Right atrium auricular region (tissue), 2 donors: ENCODE data around the gene GADD45B. TPM values are rescaled to one million over a fixed set of nuclear protein-coding genes. Genes with fewer than 3 reads are reported as not detected.

Source experiments
- DNase-seq: peaks from one replicate; pipeline ENCODE4 v3.0.0-alpha.2; 2019; ENCODE audit warnings: low spot score
- H3K27ac ChIP-seq, 2 donors: fragments of 200-600 bp; sonication (generic); 1 replicate in 1 of 2; 2 replicates in 1 of 2; pipeline ENCODE4 v1.5.1; 2016 to 2019
- H3K27me3 ChIP-seq, 2 donors: fragments of 200-600 bp; sonication (generic); one replicate each; pipeline versions ENCODE4 v1.5.1 to v1.6.0; 2017 to 2019
- H3K36me3 ChIP-seq: fragments of 200-600 bp; sonication (generic); one replicate; pipeline ENCODE4 v1.5.1; 2016
- H3K4me1 ChIP-seq, 2 donors: fragments of 200-600 bp; sonication (generic); one replicate each; pipeline versions ENCODE4 v1.5.1 to v1.6.0; 2017 to 2019
- H3K4me3 ChIP-seq, 2 donors: fragments of 200-600 bp; sonication (generic); 1 replicate in 1 of 2; 2 replicates in 1 of 2; pipeline ENCODE4 v1.5.1; 2017 to 2019; ENCODE audit warnings: mild to moderate bottlenecking in 1 of 2, moderate library complexity in 1 of 2
- H3K9me3 ChIP-seq, 2 donors: fragments of 200-600 bp; sonication (generic); one replicate each; pipeline ENCODE4 v1.5.1; 2019
- CTCF ChIP-seq, 2 donors: fragments of 200-600 bp; sonication (generic); IDR thresholded peaks; one replicate each; pipeline ENCODE4 v1.5.1; 2019; ENCODE audit warnings: antibody characterized with exemption in 2 of 2
- total RNA-seq, 2 donors: library from RNA; depleted of rRNA; stranded (reverse); fragments of >200 nt; gene quantifications; one replicate each; pipeline ENCODE4 v1.1.0, GENCODE V29; 2016

GADD45B gene
- 100 to 1,000 TPM; 205 to 218 TPM for total RNA-seq

- H3K4me3 ChIP-seq = peak within 1 kb of the TSS; percentile 89 to 96
- H3K4me1 ChIP-seq = peaks cover 0 to 39% of the 10 kb centered on the region in 2 donors
- H3K27me3 ChIP-seq = no peaks in the 10 kb centered on the region
- H3K36me3 ChIP-seq = peaks cover 19% of the 10 kb centered on the region
- no peak for TF ChIP-seq CTCF (IDR thresholded peaks at IDR 0.05)
- DNase-seq = peak; percentile 99
- no peaks in the 10 kb centered on the region for H3K9me3 ChIP-seq
- peak within 1 kb of the TSS; percentile 95 to 98 for H3K27ac ChIP-seq
Observed at GRCh38 chr19:2475702-2476450, at the start of gene GADD45B. TSS of gene GADD45B (plus strand) at chr19:2476127. CDS start at chr19:2476359, 232 bp downstream.

DNA sequence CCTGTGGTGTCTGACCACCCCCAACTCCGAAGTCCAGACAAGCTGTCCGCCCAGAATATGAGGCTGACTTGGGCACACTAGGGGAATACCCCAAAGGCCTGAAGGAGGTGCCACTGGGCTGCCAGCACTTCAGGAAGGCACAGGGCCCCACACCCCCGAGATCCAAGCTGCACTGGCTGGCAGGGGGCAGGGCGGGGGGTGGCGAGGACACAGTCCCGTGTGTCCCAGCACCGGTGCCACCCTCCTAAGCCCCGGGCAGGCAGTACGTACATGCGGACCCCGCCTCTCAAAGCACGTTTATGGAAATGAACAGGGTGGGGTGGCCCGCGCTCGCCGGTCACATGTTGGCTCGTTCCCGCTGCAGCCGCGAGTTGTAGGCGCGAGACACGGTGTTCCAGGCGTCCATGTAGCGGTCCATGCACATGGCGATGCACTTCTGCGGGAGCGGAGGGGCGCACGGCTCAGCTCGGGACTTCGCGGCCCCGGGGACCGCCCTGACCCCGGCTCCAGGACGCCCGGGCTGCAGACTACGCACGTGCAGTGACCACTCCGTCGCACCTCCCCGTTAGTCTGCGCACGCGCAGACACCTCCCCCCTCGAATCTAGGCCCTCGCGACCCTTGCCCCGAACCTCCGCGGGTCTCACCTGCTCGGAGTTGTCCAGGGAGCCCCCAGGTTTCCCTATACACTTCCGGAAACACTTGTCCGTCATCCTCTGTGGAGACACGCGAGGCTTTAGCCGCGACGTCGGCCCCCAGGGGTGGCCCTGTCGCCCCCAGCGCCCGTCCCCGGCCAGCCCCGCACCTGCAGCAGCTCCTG is 49.1 kb upstream of the GADD45B start:
- TF ChIP-seq CTCF (IDR thresholded peaks at IDR 0.05) = no peak

DNA sequence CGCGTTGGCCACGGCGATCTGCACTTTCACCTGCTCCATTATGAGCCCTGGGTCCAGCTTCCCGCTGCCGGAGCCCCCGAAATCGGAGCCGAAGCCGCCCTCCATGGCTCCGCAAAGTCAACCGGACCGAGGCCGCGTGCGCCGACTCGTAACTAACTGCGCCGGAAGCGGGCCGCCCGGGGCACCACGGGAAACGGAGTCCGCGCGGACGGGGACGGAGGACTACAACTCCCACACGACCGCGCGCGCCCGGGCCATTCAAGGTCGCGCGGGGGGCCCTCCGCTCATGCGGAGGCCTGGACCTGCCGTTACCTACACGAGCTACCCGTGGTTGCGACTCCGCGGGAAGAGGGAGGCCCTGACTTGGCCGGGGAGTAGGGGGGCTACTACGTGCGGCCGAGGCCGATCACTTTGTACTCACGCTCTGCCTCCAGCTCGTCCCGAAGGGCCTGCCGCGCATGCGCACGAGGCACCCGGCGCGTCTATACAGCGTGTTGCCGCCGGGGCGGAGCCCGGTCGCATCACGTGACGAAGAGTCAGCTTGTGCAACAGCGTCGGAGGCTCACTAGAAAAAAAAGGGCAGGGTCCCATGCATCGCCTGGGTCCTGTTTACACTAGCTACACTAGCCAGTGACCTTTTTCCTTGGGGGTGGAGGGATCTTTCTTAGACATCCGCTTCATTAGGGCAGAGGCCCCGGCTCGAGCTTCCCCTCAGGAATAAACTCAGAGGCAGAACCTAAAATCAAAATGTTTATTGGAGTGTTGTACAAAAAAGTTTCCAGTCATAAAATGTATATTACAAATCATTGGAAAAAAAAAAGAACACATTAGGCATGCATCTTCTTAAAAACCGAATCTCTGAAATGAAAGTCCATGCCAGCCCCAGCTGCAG is 48.3 kb upstream of the GADD45B start, which contains the start of gene TIMM13:
Gene TIMM13 (minus strand): TSS at position 158 of the 892 bp plus-strand sequence. CDS start 53 bp downstream, at position 105.
- no peak for TF ChIP-seq CTCF (IDR thresholded peaks at IDR 0.05)
- H3K9me3 ChIP-seq = no peaks in the 10 kb centered on the region
- no peaks in the 10 kb centered on the region for H3K27me3 ChIP-seq
- H3K4me3 ChIP-seq = peak within 1 kb of the TSS; percentile 61 to 76
- H3K36me3 ChIP-seq = peaks cover 17% of the 10 kb centered on the region
- peak; percentile 98 for DNase-seq
- peaks cover 0 to 48% of the 10 kb centered on the region in 2 donors for H3K4me1 ChIP-seq
- peak within 1 kb of the TSS; percentile 98 to 99 for H3K27ac ChIP-seq

More for the DNA sequence above, 49.1 kb upstream of the GADD45B start:
- H3K36me3 ChIP-seq = peaks cover 14% of the 10 kb centered on the region
- H3K4me3 ChIP-seq = peak overlapping the region; percentile 61 to 76
- no peaks in the 10 kb centered on the region for H3K27me3 ChIP-seq
- H3K9me3 ChIP-seq = no peaks in the 10 kb centered on the region
- H3K27ac ChIP-seq = peak overlapping the region; percentile 98 to 99
- no peak for DNase-seq
- H3K4me1 ChIP-seq = peaks cover 0 to 48% of the 10 kb centered on the region in 2 donors

- H3K4me1 ChIP-seq = peaks cover 0 to 42% of the 10 kb centered on the region in 2 donors
- peak overlapping the region; percentile 98 to 99 for H3K27ac ChIP-seq
- no peak for TF ChIP-seq CTCF (IDR thresholded peaks at IDR 0.05)
- no peaks in the 10 kb centered on the region for H3K27me3 ChIP-seq
- H3K4me3 ChIP-seq = peak overlapping the region; percentile 61 to 76
- peaks cover 17% of the 10 kb centered on the region for H3K36me3 ChIP-seq
- H3K9me3 ChIP-seq = no peaks in the 10 kb centered on the region
- no peak for DNase-seq
Observed at GRCh38 chr19:2428321-2428690, 47.6 kb upstream of the GADD45B start.
